Right cardiac atrium (tissue), 5 donors: ENCODE data around the gene PDIA5. TPM values are rescaled to one million over a fixed set of nuclear protein-coding genes. Genes with fewer than 3 reads are reported as not detected.

Source experiments
- ATAC-seq, 2 donors: fragments of 200-7000 bp; cut with Tn5 transposase; one replicate each; pipeline versions ENCODE4 v1.8.0 to v1.9.1; 2020; ENCODE audit warnings: moderate library complexity in 2 of 2, mild to moderate bottlenecking in 1 of 2
- DNase-seq, 3 donors: peaks; one replicate each; pipeline ENCODE4 v3.0.0-alpha.2; 2020
- H3K27ac ChIP-seq: one replicate; pipeline ENCODE4 v1.5.1; 2013; ENCODE audit warnings: mild to moderate bottlenecking, low read length, control low read depth, moderate library complexity
- H3K27me3 ChIP-seq: one replicate; pipeline ENCODE4 v1.6.1; 2013; ENCODE audit not compliant: control insufficient read depth, insufficient read depth
- H3K4me1 ChIP-seq: one replicate; pipeline ENCODE4 v1.6.1; 2013; ENCODE audit warnings: low read length; ENCODE audit not compliant: control insufficient read depth, insufficient read depth
- H3K4me3 ChIP-seq: one replicate; pipeline ENCODE4 v1.5.1; 2013; ENCODE audit warnings: low read length, control low read depth
- H3K9me3 ChIP-seq: one replicate; pipeline ENCODE4 v1.6.1; 2013; ENCODE audit warnings: low read length; ENCODE audit not compliant: control insufficient read depth
- WGBS: extraction: QIAGEN DNeasy Blood & Tissue Kit; methylation state at CpG from one replicate; pipeline ENCODE4 v1.1.7; 2013; 5-methylcytosine and 5-hydroxymethylcytosine counted together
- intact Hi-C, 4 donors: fragments of 100-400 bp; cut with DNase I; formaldehyde crosslinking; loops; one replicate each; pipeline versions ENCODE4 v1.11.0 to v1.14.0; 2022 to 2023
- polyA plus RNA-seq: library from polyadenylated mRNA; stranded (reverse); fragments of 200-250 nt; gene quantifications from one replicate; pipeline ENCODE4 v1.2.3, GENCODE V29; 2013
- total RNA-seq, 4 donors: library from RNA; stranded (reverse); fragmentation: NEBNext Ultra II Directional; extraction: Animal tissue kit (Norgen Biotek cat#: 25700); gene quantifications; one replicate each; pipeline ENCODE4 v1.2.1, GENCODE V29; 2021
- donor health status: healthy with polysubstance abuse.
- donor health status: DM: no; HTN: yes; CAD: no.
- donor health status: DM: no; HTN: no; CAD: no.
- donor health status: DM: no; HTN: yes; CAD: no; lungs with severe emphysema.
- donor health status: DM: yes; HTN: yes; CAD: no.

PDIA5 gene
- total and polyA plus RNA-seq, 5 donors, result 8.3 to 11.1 (median 9.7) TPM

DNA sequence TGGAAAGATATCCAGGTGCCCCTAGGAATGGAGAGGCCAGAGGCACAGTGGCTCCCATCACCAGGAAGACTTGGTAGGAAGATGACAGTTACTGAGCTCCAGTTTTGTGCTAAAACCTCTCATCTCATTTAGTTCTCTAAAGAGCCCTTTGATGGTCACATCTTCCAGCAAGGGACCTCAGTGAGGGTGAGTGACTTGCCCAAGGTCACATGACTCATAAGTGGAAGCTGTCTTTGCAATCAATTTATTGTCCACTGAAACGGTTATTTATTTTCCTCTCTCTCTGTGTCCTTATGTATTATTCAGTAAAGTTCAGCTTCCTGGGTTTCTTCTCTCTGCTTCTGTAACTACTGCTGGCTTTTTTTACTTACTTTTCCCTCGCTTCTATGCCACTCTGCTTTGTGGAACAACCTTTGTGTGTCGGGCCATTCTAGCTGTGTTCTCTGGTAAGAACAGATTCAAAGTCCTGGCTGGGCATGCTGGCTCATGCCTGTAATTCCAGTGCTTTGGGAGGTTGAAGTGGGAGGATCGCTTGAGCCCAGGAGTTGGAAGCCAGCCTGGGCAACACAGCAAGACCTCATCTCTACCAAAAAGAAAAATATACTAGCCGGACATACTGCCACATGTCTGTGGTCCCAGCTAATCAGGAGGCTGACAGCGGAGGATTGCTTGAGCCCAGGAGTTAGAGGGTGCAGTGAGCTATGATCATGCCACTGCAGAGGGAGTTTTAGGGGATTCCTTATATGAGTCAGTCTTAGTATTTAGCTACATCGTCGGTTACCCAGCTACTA is 55.9 kb downstream of the PDIA5 start:
- H3K4me3 ChIP-seq, result no peak overlapping the region
- DNase-seq (no peak), ATAC-seq (no peak)
- H3K4me1 ChIP-seq, result no peaks in the 10 kb centered on the region
- no peaks in the 10 kb centered on the region for H3K9me3 ChIP-seq
- WGBS, result 66% methylated on average over 8 of the region's 8 CpGs
- no peak overlapping the region for H3K27ac ChIP-seq
- H3K27me3 ChIP-seq, result no peaks in the 10 kb centered on the region
- intact Hi-C loops, result no loop called here

DNA sequence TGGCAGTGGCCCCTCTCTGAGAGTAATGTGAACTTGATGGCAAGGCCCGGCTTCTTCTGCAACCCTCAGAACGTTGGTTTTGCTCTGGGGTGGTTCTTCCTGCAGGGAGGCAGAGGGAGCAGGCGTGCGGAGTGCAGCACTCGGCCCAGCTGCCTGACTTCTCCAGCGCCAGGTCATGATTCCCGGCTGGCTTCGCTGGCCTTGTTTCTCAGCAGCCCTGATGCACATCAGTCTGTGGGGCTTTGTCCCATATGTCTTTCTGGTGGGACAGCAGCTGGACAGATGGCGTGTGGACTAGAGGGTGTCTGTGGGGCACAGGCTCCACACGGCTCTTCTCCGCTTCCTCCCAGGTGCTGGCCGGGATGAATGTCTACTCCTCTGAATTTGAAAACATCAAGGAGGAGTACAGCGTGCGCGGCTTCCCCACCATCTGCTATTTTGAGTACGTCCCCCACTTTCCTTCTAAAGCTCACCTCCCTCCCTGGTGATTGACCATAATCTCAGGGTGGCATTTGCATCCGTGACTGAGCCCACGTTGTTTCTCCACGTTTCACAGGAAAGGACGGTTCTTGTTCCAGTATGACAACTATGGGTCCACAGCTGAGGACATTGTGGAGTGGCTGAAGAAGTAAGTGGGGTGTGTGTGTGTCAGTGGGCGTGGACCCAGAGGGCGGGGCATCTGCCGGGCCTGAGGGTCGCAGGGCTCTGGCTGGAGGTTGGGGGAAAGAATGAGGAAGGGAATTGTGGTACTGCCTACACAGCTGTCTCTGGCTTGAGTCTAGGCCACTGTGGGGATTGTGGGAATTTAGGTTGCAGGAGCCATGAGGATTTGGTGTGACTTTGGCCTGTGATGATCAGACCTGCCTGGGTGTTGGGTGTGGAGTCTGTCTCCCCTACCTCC is 57.1 kb downstream of the PDIA5 start:
- 84% methylated on average over 24 of the region's 24 CpGs for WGBS

DNA sequence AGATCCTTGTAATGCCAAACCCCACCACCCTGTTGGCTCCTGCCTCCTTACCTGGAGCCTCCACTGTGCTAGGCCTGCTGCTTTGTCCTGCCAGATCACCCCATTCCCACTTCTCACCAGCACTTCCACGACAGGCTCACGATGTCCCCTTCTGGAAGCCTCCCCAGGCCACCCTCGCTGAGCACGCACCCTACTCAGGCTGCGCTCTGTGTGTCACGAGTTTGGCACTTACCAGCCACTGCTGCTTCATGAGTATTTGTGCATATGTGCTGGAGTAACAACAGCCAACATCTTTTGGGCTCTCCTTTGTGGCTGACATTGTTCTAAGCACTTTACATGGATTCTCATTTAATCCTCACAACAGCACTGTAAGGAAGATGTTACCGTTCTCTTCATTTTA is 58.1 kb downstream of the PDIA5 start:
- H3K27me3 ChIP-seq, result no peaks in the 10 kb centered on the region
- H3K27ac ChIP-seq, result no peak overlapping the region
- intact Hi-C loops, result no loop called here
- ATAC-seq, result no peak
- 91% methylated on average over 7 of the region's 7 CpGs for WGBS
- no peak for DNase-seq
- H3K4me3 ChIP-seq, result no peak overlapping the region
- H3K9me3 ChIP-seq, result no peaks in the 10 kb centered on the region
- H3K4me1 ChIP-seq, result no peaks in the 10 kb centered on the region

More for the DNA sequence above, 57.1 kb downstream of the PDIA5 start:
- H3K4me3 ChIP-seq, result no peak overlapping the region
- H3K27ac ChIP-seq, result no peak overlapping the region
- no peaks in the 10 kb centered on the region for H3K4me1 ChIP-seq
- no peaks in the 10 kb centered on the region for H3K9me3 ChIP-seq
- ATAC-seq, result no peak
- intact Hi-C loops, result no loop called here
- no peaks in the 10 kb centered on the region for H3K27me3 ChIP-seq
- DNase-seq, result no peak

DNA sequence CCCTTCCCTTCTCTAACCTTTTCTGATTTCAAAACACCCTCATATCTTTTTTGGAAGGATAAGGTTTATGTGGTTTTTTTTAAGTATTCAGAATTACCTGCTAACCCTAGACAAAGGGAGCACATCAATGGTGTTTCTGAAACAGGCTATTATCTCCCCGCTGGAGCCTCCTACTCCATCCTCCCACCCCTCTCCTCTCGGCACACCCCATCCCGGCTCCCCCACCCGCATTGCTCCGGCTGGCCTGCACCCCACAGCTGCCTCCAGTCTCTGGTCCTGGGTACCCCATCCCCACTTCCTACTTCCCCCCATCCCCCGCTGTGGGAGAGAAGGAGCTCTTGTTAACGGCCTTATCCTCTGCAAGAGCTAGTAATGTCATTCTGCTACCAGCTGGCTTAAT is 59.2 kb downstream of the PDIA5 start:
- H3K4me1 ChIP-seq, result no peaks in the 10 kb centered on the region
- no peaks in the 10 kb centered on the region for H3K27me3 ChIP-seq
- H3K9me3 ChIP-seq, result no peaks in the 10 kb centered on the region
- H3K27ac ChIP-seq, result no peak overlapping the region
- intact Hi-C loops, result no loop called here
- H3K4me3 ChIP-seq, result no peak overlapping the region
- 52% methylated on average over 7 of the region's 7 CpGs for WGBS
- DNase-seq, result no peak
- no peak for ATAC-seq

DNA sequence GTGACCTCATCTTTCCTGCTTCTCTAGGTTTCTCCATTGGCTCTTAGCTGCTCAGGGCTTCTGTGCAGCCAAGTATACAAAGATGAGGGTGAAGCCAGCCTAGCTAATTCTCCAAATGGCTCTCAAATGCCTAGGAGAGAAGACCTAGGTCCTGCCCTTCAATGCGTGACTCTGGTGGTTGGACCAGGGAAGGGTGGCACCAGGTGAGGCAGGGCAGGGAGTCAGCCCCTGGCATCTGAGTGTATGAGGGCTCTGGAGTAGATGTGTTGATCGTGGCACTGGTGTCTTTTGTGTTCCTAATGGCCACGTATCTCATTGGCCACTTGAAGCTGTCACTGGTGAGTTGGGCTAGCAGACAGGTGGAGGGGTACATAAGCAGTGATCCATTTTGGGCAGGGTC is 59.8 kb downstream of the PDIA5 start:
- no peak for ATAC-seq
- Histone ChIP-seq H3K27me3 (no peaks in the 10 kb centered on the region), H3K4me1 (no peaks in the 10 kb centered on the region), H3K27ac (no peak overlapping the region), H3K4me3 (no peak overlapping the region), H3K9me3 (no peaks in the 10 kb centered on the region)
- 96% methylated on average over 3 of the region's 3 CpGs for WGBS
- DNase-seq, result no peak
- intact Hi-C loops, result no loop called here

DNA sequence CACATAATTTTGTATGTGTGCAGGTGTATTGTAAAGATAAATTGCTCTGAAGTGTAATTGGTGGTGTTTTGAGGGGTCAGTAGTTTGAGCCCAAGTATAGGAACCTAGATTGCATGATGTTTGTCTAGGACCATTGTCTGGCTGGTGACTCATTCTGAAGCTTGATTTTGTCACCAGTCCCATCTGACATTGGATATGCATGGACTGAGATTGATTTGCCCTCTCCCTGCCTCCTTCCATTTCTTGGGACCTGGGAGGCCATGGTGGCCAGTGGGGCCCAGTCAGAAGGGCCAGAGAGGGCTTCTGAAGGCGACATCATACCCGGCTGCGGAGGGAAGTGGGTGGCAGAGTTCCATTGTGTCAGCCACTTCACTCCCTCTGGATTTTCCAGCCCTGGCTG is 62.3 kb downstream of the PDIA5 start:
- H3K27ac ChIP-seq, result no peak overlapping the region
- H3K4me1 ChIP-seq, result no peaks in the 10 kb centered on the region
- no peaks in the 10 kb centered on the region for H3K9me3 ChIP-seq
- no peaks in the 10 kb centered on the region for H3K27me3 ChIP-seq
- WGBS, result 98% methylated on average over 3 of the region's 3 CpGs
- H3K4me3 ChIP-seq, result no peak overlapping the region
- ATAC-seq (no peak), DNase-seq (no peak)
- intact Hi-C loops, result no loop called here

DNA sequence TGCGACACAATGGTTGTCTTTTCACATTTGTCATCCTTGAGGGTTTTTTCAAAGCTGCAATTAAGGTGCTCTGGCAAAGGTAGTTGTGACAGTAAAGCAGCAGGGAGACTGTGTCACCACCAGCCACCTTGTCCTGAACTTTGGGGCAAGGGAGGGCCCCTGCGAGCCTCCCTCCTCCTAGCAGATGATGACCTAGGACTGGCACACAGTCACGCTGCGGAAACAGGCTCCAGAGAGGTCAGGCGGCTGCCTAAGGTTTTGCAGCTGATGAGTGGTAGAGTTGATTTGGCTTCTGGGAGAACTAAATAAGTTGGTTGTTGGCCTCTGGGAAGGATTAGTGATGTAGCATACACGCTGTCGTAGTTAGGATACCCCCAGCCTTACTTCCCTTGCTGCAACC is 62.7 kb downstream of the PDIA5 start:
- ATAC-seq (no peak), DNase-seq (no peak)
- H3K27ac ChIP-seq, result no peak overlapping the region
- WGBS, result 92% methylated on average over 7 of the region's 7 CpGs
- intact Hi-C loops, result no loop called here
- H3K4me3 ChIP-seq, result no peak overlapping the region
- H3K9me3 ChIP-seq, result no peaks in the 10 kb centered on the region
- H3K27me3 ChIP-seq, result no peaks in the 10 kb centered on the region
- no peaks in the 10 kb centered on the region for H3K4me1 ChIP-seq

DNA sequence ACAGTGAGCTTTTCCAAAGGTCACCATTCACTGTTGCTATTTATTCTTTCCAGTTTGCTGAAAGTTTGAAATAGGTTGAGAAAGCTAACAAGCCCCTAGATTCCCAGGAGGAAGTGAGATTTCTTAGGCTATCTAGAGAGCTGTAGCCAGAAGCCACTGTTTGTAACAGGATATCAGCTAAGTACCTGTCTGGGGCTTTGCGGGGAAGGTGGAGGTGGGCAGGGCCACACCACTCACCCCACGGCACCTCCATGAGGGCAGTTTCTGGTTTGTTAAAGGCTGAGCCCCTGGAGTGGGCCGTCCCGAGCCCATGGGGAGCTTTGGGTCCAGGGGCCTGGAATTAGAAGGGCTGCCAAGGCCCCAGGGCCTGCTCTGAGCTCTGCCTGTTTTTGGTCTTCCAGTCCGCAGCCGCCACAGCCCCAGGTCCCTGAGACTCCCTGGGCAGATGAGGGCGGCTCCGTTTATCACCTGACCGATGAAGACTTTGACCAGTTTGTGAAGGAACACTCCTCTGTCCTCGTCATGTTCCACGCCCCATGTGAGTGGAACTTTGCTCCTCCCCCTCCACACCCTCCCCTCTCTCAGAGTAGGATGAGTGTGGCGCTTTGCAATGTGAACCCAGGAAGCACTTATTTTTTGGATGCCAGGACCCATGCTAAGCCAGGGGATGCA is 63.4 kb downstream of the PDIA5 start:
- DNase-seq (no peak), ATAC-seq (peak in 1 of 2 donors; percentile 52)
- intact Hi-C loops, result no loop called here
- Histone ChIP-seq H3K27ac (no peak overlapping the region), H3K4me3 (no peak overlapping the region), H3K4me1 (no peaks in the 10 kb centered on the region), H3K27me3 (no peaks in the 10 kb centered on the region), H3K9me3 (no peaks in the 10 kb centered on the region)
- WGBS, result 96% methylated on average over 12 of the region's 12 CpGs

DNA sequence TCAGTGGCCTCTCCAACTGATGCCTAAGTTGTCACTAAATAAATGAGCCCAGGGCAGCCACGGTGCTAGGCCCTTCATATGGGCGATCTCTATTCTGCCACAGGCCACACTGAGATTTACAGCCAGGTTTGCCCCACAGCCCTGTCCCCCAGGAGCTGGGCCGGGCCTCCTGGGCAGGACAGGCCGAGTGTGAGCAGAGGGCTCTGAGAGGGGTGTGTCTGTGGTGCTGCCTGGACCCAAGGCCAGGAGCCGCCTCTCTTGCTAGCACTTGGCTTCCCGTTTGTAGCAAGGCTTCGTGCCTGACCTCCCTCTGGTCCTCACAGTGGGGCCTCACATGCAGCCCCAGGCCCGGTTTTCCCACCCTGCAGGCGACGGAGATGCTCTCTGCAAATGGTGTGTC is 67.8 kb downstream of the PDIA5 start:
- H3K27ac ChIP-seq, result no peak overlapping the region
- intact Hi-C loops, result no loop called here
- no peaks in the 10 kb centered on the region for H3K9me3 ChIP-seq
- H3K27me3 ChIP-seq, result no peaks in the 10 kb centered on the region
- no peaks in the 10 kb centered on the region for H3K4me1 ChIP-seq
- H3K4me3 ChIP-seq, result no peak overlapping the region
- ATAC-seq (peak; percentile 18 to 25), DNase-seq (no peak)
- 85% methylated on average over 10 of the region's 10 CpGs for WGBS

DNA sequence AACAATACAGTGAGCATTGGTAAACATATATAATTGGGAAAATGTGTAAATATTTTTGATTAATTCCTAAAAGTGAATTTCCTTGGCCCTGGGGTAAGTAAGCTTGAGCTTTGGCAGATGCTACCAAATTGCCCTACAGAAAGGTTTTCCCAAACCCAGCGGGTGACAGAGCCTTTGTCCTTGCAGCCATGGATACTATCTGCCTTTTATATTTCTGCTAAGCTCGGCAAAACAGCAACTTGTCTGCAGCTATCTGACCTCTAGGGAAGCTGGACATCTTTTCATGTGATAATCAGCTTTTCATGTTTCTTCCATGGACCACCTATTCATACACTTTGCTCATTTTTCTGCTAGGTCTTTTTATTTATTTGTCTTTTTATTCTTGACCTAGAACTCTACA is 70.2 kb downstream of the PDIA5 start:
- intact Hi-C loops, result no loop called here
- 92% methylated on average over 2 of the region's 2 CpGs for WGBS
- DNase-seq (no peak), ATAC-seq (no peak)
- no peaks in the 10 kb centered on the region for H3K27me3 ChIP-seq
- H3K27ac ChIP-seq, result no peak overlapping the region
- no peak overlapping the region for H3K4me3 ChIP-seq
- no peaks in the 10 kb centered on the region for H3K9me3 ChIP-seq
- H3K4me1 ChIP-seq, result no peaks in the 10 kb centered on the region
